Measurements from ENCODE around the gene MAPK13.
A peak's percentile ranks its signal among the peaks of the same experiment; 100 is the strongest.
"Not testable (repeated sequence)": the region's sequence is repeated elsewhere in the genome, so short reads cannot be mapped to it uniquely, and the experiment has no call there.

Gene MAPK13

GRCh38 chr6:36128793-36129192, 1.5 kb upstream of the MAPK13 start:
- no peak for DNase-seq

DNA sequence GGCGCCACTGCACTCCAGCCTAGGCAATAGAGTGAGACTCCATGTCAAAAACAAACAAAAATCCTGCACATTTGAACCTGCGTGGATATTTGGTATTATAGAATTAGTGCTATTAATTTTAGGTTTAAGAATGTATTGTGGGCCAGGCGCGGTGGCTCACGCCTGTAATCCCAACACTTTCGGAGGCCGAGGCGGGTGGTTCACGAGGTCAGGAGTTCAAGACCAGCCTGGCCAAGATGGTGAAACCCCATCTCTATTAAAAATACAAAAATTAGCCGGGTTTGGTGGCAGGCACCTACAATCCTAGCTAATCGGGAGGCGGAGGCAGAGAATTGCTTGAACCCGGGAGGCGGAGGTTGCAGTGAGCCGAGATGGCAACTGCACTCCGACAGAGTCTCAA, 979 bp upstream of the MAPK13 start:
- DNase-seq = not testable (repeated sequence)

DNA sequence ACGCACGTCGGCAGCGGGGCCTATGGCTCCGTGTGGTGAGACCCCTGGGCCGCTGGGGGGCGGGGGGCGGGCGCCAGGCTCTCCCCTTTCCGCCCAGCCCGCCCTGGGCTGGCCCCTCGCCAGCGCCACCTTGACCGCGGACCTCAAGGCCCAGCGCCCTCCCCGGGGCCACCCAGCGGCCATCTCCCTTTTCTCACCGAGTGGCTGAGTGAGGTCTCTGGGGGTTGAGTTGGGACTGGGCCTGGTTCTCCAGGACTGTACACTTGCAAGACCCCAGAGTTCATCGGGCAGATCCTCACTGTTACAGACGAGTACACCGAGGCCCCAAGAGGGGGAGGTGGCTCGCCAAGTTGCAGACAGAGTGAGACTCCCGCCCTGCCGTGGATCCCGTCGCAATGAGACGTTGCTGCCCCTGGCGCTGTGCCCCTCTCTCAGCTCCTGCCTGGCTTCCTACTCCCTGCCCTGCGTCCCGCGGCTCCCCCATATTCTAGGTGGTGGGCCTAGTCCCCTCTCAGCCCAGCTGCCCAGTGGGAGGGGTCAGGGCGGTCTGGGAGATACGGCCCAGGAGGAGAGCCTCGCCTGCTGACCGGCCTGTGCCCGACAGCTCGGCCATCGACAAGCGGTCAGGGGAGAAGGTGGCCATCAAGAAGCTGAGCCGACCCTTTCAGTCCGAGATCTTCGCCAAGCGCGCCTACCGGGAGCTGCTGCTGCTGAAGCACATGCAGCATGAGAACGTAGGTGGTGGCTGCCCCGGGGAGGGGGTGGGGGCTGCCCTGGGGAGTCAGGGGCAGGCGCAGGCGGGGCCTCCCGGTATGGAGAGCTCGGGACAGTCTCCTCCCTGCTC, 576 bp downstream of the MAPK13 start:
- no peak for DNase-seq

DNA sequence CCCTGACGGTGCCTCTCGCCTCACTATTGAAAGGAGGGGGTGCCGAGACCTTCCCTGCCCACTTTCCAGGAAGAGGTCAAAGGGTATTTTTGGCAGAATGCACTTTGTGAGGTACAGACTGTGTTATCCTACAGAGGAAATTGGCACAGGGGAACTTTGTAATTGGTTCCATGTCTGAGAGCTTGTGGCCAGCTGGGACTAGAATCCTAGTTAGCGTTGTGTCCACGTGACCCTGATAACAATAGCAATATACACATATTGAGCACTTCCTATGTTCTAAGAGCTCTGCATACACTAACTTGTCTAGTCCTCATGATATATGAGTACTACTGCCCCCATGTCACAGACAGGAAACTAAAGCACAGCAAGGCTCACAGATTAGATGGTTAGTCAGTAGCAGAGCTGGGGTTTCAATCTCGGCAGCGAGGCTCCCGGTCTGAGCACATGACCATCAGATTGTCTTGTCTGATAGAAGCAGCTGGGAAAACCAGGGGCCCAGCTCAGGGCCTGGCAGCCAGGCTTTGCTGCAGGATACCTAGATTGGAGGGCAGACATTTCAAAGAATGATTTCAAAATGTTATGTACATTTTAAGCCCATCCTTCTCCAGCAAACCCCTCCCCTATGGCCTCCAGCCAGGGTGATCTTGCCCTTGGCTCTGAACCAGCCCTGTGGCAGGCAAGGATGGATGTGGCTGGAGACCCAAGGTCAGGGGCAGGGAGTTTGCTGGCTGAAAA, 1.4 kb downstream of the MAPK13 start:
- DNase-seq = no peak

- no peak for DNase-seq
Measured at GRCh38 chr6:36132246-36132895, 2.1 kb downstream of the MAPK13 start.

DNA sequence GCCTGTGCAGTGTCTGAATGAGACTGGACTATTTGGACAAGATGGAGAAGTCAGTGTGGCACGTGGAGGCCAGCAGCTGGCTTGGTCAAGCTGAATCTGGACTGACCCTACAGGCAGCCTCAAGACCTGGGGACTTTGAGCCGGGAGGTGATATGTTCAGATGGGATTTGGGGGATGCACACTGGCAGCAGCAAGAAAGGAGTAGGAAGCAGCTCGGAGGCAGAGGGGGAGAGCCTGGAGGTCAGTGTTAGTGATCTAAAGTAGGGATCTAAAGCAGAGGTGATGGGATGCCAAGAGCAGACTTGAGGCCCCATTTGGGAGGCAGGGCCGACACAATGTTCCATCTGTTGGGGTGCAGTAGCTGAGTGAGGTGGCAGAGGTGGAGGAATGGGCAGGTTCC, 2.8 kb downstream of the MAPK13 start:
- DNase-seq = no peak

GRCh38 chr6:36133912-36134311, 3.6 kb downstream of the MAPK13 start:
- no peak for DNase-seq

DNA sequence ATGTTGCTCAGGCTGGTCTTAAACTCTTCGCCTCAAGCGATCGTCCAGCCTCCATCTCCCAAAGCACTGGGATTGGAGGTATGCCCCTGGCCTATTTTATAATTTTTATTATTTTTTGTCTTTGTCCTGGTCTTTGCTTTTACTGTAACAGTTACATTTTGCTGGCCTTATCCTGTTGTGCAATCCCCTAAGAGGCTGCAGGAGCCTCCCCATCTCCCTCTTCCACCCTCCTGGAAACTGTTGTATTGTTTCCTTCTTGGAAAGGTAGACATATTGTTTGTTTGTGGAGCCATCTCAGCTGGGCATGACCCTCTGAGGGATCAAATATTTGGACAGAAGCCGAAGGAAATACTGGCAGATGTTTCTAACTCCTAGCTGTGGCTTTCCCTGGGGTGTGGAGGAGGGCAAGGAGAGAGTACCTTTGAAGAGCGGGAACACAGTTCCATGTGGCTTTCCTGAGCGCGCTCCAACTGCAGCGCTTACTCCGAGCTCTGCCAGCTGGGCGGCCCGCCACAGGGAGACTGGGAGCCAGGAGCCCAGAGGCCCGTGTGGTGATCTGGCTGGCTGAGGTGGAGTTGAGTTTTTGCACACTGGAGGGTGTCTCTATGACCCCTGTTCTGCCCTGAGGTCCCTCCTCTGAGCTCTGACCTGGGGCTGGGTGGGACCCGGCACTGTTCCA, 4.9 kb downstream of the MAPK13 start:
- DNase-seq = no peak

- DNase-seq = no peak
Measured at GRCh38 chr6:36136034-36136433, 5.7 kb downstream of the MAPK13 start.

GRCh38 chr6:36136551-36136950, 6.2 kb downstream of the MAPK13 start:
- DNase-seq = no peak

GRCh38 chr6:36138667-36139066, 8.4 kb downstream of the MAPK13 start:
- no peak for DNase-seq

DNA sequence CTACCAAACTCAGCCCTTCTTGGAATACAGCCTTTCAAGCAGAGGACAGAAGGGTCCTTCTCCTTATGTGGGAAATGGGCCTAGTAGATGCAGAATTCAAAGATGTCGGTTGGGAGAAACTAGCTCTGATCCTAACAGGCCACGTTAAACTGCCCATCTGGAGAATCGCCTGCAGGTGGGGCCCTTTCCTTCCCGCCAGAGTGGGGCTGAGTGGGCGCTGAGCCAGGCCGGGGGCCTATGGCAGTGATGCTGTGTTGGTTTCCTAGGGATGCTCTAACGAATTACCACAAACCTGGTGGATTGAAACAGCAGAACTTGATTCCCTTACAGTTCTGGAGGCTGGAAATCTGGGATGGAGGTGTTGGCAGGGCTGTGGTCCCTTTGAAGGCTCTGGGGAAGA, 9.1 kb downstream of the MAPK13 start:
- peak; percentile 77 for DNase-seq

DNA sequence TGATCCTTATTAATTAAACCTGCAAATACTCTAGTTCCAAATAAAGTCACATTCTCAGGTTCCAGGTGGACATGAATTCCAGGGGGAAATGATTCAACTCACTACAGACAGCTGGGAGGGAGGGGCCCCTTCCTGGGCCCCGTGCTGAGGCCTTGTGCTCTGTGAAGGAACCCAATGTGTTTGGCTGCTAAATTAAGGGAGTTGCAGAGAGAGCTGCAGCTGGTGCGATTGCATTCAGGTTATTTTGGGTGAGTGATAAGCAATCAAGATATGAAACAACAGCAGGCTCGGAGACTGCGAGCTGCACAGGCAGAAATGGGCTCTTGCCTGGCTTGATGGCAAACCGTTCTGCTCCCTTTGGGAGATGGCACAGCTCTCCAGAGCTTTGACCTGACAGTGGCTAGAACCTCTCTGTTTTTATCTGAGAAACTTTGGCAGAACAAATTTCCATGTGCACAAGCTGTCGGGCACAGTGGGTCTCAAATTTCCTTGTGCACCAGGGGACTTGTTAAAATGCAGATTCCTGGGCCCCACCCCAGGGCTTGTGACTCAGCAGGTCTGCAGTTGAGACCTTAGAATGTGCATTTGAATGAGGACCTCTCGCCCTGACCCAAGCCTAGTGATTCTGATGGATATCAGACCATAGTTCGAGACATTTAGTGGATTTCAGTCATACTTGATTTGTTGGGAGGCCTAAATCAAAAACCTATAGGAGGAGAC, 9.8 kb downstream of the MAPK13 start:
- DNase-seq = peak; percentile 65

DNA sequence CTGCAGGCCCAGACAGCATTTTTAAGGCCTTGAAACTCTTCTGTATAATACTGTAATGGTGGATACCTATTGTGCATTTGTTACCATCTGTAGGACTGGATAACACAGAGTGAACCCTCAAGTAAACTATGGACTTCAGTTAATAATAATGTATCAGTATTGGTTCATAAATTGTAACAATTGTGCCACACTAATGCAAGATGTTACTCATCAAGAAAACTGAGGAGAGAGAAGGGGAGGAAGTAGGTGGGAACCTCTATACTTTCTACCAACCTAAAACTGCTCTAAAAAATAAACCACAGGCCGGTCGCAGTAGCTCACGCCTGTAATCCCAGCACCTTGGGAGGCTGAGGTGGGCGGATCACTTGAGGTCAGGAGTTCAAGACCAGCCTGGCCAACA, 10.8 kb downstream of the MAPK13 start:
- no peak for DNase-seq

GRCh38 chr6:36141961-36142360, 11.6 kb downstream of the MAPK13 start:
- DNase-seq = no peak

GRCh38 chr6:36142971-36143838, 12.9 kb downstream of the MAPK13 start:
- DNase-seq = no peak

- DNase-seq = no peak
Measured at GRCh38 chr6:36145495-36145894, 15.2 kb downstream of the MAPK13 start.

DNA sequence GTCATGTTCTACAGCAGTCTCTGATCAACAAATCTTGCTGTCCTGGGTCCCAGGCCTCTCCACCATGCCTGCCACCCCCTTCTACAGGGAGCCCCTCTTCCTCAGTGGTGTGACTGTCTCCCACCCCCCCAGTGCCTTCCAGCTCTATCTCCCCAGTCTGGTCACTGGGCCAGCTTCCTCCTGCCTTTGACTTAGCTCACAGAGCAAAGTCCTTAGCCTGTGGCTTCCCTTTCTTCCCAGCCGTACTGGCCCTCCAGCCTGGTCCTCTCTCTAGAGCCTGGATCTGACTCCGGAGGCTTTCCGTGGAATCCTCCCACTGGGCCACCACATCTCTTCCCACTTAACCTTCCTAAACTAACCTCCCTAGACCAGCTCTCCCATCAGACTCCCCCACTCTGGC, 17.0 kb downstream of the MAPK13 start:
- DNase-seq = no peak

DNA sequence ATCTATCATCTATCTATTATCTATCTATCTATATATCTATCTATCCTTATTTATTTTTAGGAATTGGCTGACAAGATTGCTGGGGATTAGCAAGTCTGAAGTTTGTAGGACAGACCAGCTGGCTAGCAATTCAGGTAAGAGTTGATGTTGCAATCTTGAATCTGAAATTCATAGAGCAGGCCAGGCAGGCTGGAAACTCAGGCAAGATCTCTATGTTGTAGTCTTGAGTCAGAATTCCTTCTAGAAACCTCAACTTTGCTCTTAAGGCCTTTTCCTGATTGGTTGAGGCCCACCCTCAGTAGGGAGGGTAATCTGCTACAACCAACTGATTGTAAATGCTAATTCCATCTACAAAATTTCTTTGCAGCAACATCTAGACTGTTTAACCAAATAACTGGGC, 19.2 kb downstream of the MAPK13 start:
- no peak for DNase-seq

GRCh38 chr6:36150283-36150682, 20.0 kb downstream of the MAPK13 start:
- DNase-seq = no peak

GRCh38 chr6:36154286-36154685, 24.0 kb downstream of the MAPK13 start:
- no peak for DNase-seq

DNA sequence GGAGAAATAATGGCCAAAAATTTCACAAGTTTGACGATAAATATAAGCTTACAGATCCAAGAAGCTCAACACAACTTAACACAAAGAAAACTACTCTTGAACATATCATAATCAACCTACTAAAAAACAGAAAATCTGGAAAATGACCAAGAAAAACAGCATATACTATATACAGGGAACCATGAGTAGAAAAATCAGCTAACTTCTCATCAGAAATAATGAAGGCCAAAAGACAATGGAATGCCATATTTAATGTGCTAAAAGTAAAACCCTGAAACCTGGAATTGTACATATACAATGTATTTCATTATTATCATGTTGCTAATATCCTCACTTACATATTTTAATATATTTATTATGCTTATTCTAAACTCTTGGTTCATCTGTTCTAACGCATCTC, 25.3 kb downstream of the MAPK13 start:
- no peak for DNase-seq

Measured in NCI-H1694 (cell line).